HG03565 (cell line): ENCODE results near the gene SNAPC3.
"Not testable (repeated sequence)": the region's sequence is repeated elsewhere in the genome, so short reads cannot be mapped to it uniquely, and the experiment has no call there.

Source experiments
- ATAC-seq: cut with Tn5 transposase; IDR thresholded peaks from one replicate; pipeline ENCODE4 v1.9.1; 2021; ENCODE audit warnings: mild to moderate bottlenecking, moderate library complexity; ENCODE audit not compliant: unreplicated experiment

Gene SNAPC3

DNA sequence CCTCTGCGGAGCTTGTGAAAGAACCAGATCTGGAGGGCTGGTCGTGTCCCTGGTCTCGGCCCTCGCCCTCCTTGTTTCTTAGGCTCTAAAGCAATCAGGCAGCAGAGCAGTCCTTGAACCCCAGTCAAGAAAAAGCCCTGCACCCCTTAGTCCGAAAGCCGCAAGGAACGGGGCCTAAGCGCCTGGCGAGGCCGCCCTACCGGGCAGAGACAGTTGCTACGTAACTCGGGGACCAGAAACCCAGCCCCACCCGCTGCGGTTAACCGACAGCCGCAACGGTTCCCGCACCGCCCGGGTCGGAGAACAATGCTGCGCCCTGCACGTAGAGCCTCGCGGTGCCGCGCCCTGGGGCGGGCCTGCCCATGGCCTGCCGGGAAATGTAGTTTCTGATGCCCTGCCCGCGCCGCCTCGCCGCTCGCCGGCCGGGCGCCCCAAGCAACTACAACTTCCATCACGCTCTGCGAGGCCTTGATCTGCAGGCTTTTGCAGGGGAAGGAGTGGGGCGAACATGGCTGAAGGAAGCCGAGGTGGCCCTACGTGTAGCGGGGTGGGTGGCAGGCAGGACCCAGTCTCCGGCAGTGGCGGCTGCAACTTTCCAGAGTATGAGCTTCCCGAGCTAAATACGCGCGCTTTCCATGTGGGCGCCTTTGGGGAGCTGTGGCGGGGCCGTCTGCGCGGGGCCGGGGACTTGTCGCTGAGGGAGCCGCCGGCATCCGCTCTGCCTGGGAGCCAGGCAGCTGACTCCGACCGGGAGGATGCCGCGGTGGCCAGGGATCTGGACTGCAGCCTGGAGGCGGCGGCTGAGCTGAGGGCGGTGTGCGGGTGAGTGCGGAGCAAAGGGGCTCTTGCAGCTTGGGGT, at the start of gene SNAPC3:
SNAPC3 (plus strand) TSS at position 505 of the 859 bp plus-strand sequence; CDS start at position 509, 4 bp downstream.
- peak; percentile 98 for ATAC-seq

- no peak for ATAC-seq
These were observed 48.8 kb upstream of the SNAPC3 start for GRCh38 chr9:15373881-15374280.

DNA sequence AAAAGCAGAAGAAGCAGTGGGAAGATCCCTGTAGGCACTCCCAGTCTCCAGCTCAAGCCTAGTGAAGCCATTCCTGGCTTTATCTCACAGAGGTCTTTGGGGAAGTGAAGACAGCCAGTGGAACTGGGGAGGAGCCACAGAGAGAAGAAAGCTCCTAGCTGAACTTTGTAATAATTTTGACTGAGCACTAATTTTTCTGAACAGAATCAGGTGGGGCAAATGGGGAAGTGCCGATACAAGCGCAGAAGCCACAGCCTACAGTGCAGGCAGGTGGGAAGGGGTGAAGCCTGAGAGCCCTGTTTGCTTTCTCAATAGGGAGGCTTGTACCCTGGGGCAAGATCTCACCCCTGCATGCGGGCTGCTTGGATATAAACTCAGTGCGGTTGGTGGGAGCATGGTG, 48.4 kb upstream of the SNAPC3 start:
- no peak for ATAC-seq

GRCh38 chr9:15374825-15375224, 47.9 kb upstream of the SNAPC3 start:
- no peak for ATAC-seq

DNA sequence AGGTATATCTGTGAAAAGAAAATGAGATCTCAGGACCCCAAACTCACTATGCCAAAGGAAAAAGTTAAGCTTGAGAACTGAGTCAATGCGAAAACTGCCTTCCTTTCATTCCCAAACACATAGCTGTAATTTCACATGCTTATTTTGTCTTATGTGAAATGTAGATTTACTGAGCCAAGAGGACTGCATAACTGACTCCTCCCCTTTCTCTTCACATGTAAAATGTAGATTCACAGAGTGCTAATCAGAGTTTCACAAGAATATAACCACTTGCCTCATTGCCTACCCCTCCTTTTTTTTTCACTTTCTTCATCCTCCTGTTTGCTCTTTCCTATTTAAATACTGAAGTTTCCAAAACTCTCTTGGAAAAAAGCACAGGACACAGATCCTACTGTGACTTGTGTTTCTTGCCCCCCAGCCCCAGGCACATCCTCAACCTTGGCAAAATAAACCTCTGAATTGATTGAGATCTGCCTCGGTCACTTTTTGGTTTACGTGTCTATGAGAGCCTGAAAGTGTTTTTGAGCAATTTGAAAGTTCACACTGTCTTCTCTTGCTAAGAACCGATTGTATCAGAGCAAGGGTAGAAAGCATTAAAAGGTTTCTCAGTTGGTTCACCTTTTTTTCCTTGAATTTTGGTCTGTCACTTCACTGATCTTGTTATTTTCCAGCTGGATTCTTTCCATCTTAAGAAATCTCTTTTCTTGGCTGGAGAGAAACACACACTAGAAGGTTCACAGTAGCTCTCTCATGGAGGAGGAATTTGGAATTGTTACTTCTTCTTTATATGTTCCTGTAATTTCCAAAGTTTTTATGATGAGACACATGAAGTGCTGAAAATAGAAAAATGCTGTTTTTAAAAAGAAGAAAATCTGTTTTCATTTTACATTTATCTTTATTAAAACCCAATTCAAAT, 44.8 kb upstream of the SNAPC3 start:
- no peak for ATAC-seq

GRCh38 chr9:15379317-15379716, 43.4 kb upstream of the SNAPC3 start:
- not testable (repeated sequence) for ATAC-seq

DNA sequence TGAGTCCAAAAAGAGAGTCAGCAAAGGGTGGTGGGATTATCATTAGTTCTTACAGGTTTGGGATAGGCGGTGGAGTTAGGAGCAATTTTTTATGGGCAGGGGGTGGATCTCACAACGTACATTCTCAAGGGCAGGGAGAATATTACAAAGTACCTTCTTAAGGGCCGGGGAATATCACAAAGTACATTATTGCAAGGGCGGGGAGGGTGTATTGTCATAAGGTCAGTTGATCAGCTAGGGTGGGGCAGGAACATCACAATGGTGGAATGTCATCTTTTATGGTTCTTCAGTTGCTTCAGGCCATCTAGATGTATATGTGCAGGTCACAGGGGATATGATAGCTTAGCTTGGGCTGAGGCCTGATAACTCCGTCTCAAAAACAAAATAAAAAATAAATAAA, 42.8 kb upstream of the SNAPC3 start:
- not testable (repeated sequence) for ATAC-seq

- no peak for ATAC-seq
These were observed 41.2 kb upstream of the SNAPC3 start for GRCh38 chr9:15381491-15381890.

DNA sequence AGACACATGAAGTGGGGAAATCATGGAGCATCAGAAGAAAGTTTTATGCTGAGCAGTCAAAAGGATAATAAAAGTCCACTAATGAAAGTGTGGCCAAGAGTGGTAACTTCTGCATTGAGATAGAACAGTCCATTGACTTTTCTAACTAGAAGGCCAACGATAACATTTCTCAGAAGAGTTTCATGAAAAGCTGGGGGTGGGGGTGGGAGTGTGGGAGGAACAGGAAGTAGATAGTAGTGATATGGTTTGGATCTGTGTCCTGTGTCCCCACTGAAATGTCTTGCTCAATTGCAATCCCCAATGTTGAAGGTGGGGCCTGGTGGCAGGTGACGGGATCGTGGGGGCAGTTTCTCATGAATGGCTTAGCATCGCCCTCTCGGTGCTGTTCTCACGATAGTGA, 36.2 kb upstream of the SNAPC3 start:
- no peak for ATAC-seq

DNA sequence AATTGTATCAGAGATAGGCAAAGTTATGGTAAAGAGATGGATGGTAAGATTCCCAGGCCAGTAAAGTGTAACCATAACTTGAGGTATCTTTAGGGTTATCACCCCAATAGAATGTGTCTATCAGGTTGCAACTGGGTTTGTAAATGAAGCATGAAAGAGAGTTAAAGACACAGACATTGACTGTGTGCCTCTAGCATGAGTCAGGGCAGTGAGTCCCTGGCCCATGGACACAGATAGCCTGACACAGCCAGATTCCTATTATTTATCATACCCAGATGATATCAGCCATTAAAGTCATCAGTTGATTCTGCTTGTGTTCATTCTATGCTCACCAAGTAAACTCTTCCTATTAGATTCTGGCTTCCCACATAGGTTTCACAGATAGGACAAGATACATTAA, 33.5 kb upstream of the SNAPC3 start:
- no peak for ATAC-seq

GRCh38 chr9:15389631-15390030, 33.0 kb upstream of the SNAPC3 start:
- no peak for ATAC-seq

DNA sequence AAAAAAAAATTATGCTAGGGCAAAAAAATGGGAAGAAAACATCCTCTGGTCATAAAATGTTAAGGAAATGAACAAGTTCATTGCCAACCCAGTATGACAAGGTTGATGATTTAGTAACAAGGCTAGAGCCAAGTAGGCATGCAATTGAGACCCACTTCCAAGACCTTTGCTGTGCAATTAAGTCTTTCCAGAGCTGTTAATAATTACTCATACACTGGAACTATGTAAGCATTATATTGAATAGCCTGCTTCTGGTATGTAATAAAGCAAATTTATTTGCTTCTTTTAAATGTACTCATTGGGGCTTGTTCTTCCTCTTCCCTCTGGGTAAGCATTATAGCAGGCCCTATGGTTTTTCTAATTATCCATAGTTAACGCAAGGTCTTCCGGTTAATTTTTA, 32.5 kb upstream of the SNAPC3 start:
- no peak for ATAC-seq

GRCh38 chr9:15392363-15392762, 30.3 kb upstream of the SNAPC3 start:
- ATAC-seq: no peak

GRCh38 chr9:15400281-15400941, 22.3 kb upstream of the SNAPC3 start:
- no peak for ATAC-seq

- ATAC-seq: no peak
These were observed 21.4 kb upstream of the SNAPC3 start for GRCh38 chr9:15401266-15401665.

DNA sequence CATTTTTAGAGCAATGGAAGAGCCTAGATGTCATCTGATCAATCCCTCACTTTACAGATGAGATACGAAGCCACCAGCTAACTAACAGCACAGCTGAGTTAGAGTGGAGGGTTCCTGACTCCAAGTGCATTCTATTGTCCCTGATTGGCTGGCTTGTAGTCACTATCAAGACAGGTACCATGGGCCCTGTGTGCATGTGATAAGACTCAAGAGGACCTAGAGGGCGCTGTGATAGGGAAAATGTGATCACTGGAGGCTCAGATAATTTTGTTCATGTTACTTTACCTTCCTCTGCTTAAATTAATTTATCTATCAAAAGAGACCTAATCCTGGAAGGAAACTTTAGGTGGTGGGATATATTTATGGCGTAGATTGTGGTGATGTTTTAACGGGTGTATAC, 19.5 kb upstream of the SNAPC3 start:
- no peak for ATAC-seq

DNA sequence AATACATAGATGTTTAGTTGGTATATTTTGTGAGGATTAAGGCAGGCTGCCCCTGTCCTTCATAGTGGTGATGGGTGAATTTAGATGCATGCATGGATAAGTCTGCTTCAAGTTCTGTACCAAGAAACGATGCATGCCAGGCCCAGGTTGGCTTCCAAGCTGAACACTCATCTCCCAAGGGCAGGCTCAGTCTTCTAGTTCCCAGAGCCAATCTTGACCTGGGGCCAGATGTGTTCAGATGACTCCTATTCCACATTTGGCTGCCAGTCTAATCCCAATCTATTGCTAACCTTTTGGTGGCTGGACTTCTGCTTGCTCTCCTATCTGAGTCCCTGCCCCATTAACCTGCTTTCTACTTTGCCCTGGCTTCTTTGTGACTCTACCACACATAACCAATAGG, 18.5 kb upstream of the SNAPC3 start:
- ATAC-seq: no peak

- ATAC-seq: no peak
These were observed 5.8 kb upstream of the SNAPC3 start for GRCh38 chr9:15416880-15417279.

GRCh38 chr9:15417626-15418025, 5.0 kb upstream of the SNAPC3 start:
- no peak for ATAC-seq

GRCh38 chr9:15420796-15421195, 1.9 kb upstream of the SNAPC3 start:
- ATAC-seq: no peak

GRCh38 chr9:15421532-15421931, 1.1 kb upstream of the SNAPC3 start:
- no peak for ATAC-seq
